ENCODE data around the gene SEMA5B. TPM values are rescaled to one million over a fixed set of nuclear protein-coding genes. Genes with fewer than 3 reads are reported as not detected.

Gene SEMA5B
- total and polyA plus RNA-seq, 2 experiments from 2014 or later, result 8.0 to 26.8 TPM

- peak overlapping the region; percentile 10 for H3K4me2 ChIP-seq
- H2AFZ ChIP-seq, result no peak overlapping the region
- H3K4me3 ChIP-seq, result no peak overlapping the region
- H3K27me3 ChIP-seq (ENCODE audit: insufficient read depth), result no peaks in the 10 kb centered on the region
- no peaks in the 10 kb centered on the region; the same call in 1 of the 2 replicates for H3K9me2 ChIP-seq (ENCODE audit: insufficient read depth)
- Mint-ChIP-seq H3K27me3 (ENCODE audit: insufficient read depth, low read depth, poor library complexity) (no peaks in the 10 kb centered on the region), H3K36me3 (ENCODE audit: low read depth) (peaks cover 5% of the 10 kb centered on the region; the same call in 1 of the 3 replicates), H3K27ac (peak overlapping the region; percentile 71), H3K4me1 (peaks cover 33% of the 10 kb centered on the region), H3K4me3 (no peak overlapping the region; the same call in 2 of the 3 replicates), H3K9me3 (peaks cover 4% of the 10 kb centered on the region; the same call in 2 of the 3 replicates)
- H3K27ac ChIP-seq (ENCODE audit: low read depth), result peak overlapping the region; percentile 9; the same call in 1 of the 2 replicates
- TF ChIP-seq ZNF114 (CRISPR knock-in tag; IDR thresholded peaks at IDR 0.05), result no peak
- TF ChIP-seq ZNF462 (CRISPR knock-in tag; IDR thresholded peaks at IDR 0.05), result 0 out of 2 replicates have a peak, but pooled peaks have one; percentile 14
- no peaks in the 10 kb centered on the region for H3K79me2 ChIP-seq (replicated peaks; ENCODE audit: insufficient read depth)
- no peaks in the 10 kb centered on the region for H3F3A ChIP-seq (replicated peaks; ENCODE audit: low read depth)
- H4K20me1 ChIP-seq (replicated peaks; ENCODE audit: insufficient read depth), result no peaks in the 10 kb centered on the region
- DNase-seq (ENCODE audit: low spot score) (no peak), ATAC-seq (peak; percentile 31)
- H3K4me1 ChIP-seq (ENCODE audit: insufficient read depth), result peaks cover 30% of the 10 kb centered on the region
- H3K36me3 ChIP-seq (ENCODE audit: insufficient read depth), result no peaks in the 10 kb centered on the region
Observed at GRCh38 chr3:122890720-122891220, 136.8 kb downstream of the SEMA5B start.

GRCh38 chr3:122890077-122890719 lies 137.4 kb downstream of the SEMA5B start:
- no peaks in the 10 kb centered on the region for H3K79me2 ChIP-seq (replicated peaks; ENCODE audit: insufficient read depth)
- H3K9me2 ChIP-seq (ENCODE audit: insufficient read depth), result no peaks in the 10 kb centered on the region; the same call in 1 of the 2 replicates
- H3K4me2 ChIP-seq, result peak overlapping the region; percentile 10
- ATAC-seq (peak; percentile 89), DNase-seq (ENCODE audit: low spot score) (peak; percentile 90)
- no peaks in the 10 kb centered on the region for H3K36me3 ChIP-seq (ENCODE audit: insufficient read depth)
- Mint-ChIP-seq H3K36me3 (ENCODE audit: low read depth) (peaks cover 5% of the 10 kb centered on the region; the same call in 1 of the 3 replicates), H3K9me3 (peaks cover 4% of the 10 kb centered on the region; the same call in 2 of the 3 replicates), H3K27me3 (ENCODE audit: insufficient read depth, low read depth, poor library complexity) (no peaks in the 10 kb centered on the region), H3K27ac (peak overlapping the region; percentile 85), H3K4me3 (no peak overlapping the region), H3K4me1 (peaks cover 33% of the 10 kb centered on the region)
- peak overlapping the region; percentile 9; the same call in 1 of the 2 replicates for H3K27ac ChIP-seq (ENCODE audit: low read depth)
- H4K20me1 ChIP-seq (replicated peaks; ENCODE audit: insufficient read depth), result no peaks in the 10 kb centered on the region
- no peaks in the 10 kb centered on the region for H3F3A ChIP-seq (replicated peaks; ENCODE audit: low read depth)
- peaks cover 30% of the 10 kb centered on the region for H3K4me1 ChIP-seq (ENCODE audit: insufficient read depth)
- no peak overlapping the region for H3K4me3 ChIP-seq
- H2AFZ ChIP-seq, result no peak overlapping the region
- H3K27me3 ChIP-seq (ENCODE audit: insufficient read depth), result no peaks in the 10 kb centered on the region
- TF ChIP-seq EZH2 (IDR thresholded peaks at IDR 0.05; ENCODE audit: low read depth, unreplicated experiment), result no peak
- 0 out of 2 replicates have a peak, but pooled peaks have one; percentile 1 for TF ChIP-seq ZNF462 (CRISPR knock-in tag; IDR thresholded peaks at IDR 0.05)
- no peak for TF ChIP-seq ZNF331 (CRISPR knock-in tag; IDR thresholded peaks at IDR 0.05; ENCODE audit: low read depth)
